Posterior cingulate gyrus (tissue), 11 donors: ENCODE measurements around the gene ENPP1.
"Not testable (repeated sequence)": the region's sequence is repeated elsewhere in the genome, so short reads cannot be mapped to it uniquely, and the experiment has no call there.

Experiments
- DNase-seq, 10 donors: peaks; one replicate each; pipeline versions ENCODE4 v3.0.0 to v3.0.0-alpha.2; 2020 to 2021; ENCODE audit warnings: mixed read lengths in 3 of 10
- intact Hi-C: fragments of 100-400 bp; cut with DNase I; formaldehyde crosslinking; loops from one replicate; pipeline ENCODE4 v1.15.1; 2023

Gene ENPP1

GRCh38 chr6:131859658-131860057, 51.8 kb downstream of the ENPP1 start:
- intact Hi-C loops = not testable (repeated sequence)

GRCh38 chr6:131861381-131861780, 53.6 kb downstream of the ENPP1 start:
- intact Hi-C loops = no loop called here

More at GRCh38 chr6:131859658-131860057, 51.8 kb downstream of the ENPP1 start:
- DNase-seq = not testable (repeated sequence)

GRCh38 chr6:131862476-131862875, 54.7 kb downstream of the ENPP1 start:
- intact Hi-C loops = no loop called here
- DNase-seq = no peak

More at GRCh38 chr6:131861381-131861780, 53.6 kb downstream of the ENPP1 start:
- no peak for DNase-seq

GRCh38 chr6:131867744-131868143, 59.9 kb downstream of the ENPP1 start:
- DNase-seq = no peak
- intact Hi-C loops = no loop called here

- intact Hi-C loops = no loop called here
- no peak for DNase-seq
Observed at GRCh38 chr6:131868836-131869235, 61.0 kb downstream of the ENPP1 start.

- DNase-seq = no peak
- intact Hi-C loops = no loop called here
Observed at GRCh38 chr6:131875647-131876046, 67.8 kb downstream of the ENPP1 start.

GRCh38 chr6:131876545-131876944, 68.7 kb downstream of the ENPP1 start:
- intact Hi-C loops = no loop called here
- DNase-seq = no peak

GRCh38 chr6:131877999-131878789, 70.4 kb downstream of the ENPP1 start:
- intact Hi-C loops = no loop called here
- no peak for DNase-seq

GRCh38 chr6:131883016-131883415, 75.2 kb downstream of the ENPP1 start:
- intact Hi-C loops = no loop called here
- DNase-seq = no peak

- intact Hi-C loops = no loop called here
- no peak for DNase-seq
Observed at GRCh38 chr6:131885237-131885636, 77.4 kb downstream of the ENPP1 start.

- DNase-seq = no peak
- intact Hi-C loops = no loop called here
Observed at GRCh38 chr6:131886517-131886916, 78.7 kb downstream of the ENPP1 start.

- no peak for DNase-seq
- intact Hi-C loops = no loop called here
Observed at GRCh38 chr6:131890091-131890490, 82.3 kb downstream of the ENPP1 start.

GRCh38 chr6:131893198-131893597, 85.4 kb downstream of the ENPP1 start:
- no peak for DNase-seq
- intact Hi-C loops = no loop called here

GRCh38 chr6:131894493-131895424, 86.9 kb downstream of the ENPP1 start:
- intact Hi-C loops = no loop called here
- DNase-seq = no peak

GRCh38 chr6:131897050-131897435, 89.2 kb downstream of the ENPP1 start:
- intact Hi-C loops = no loop called here
- no peak for DNase-seq

GRCh38 chr6:131897621-131898020, 89.8 kb downstream of the ENPP1 start:
- DNase-seq = no peak
- intact Hi-C loops = no loop called here

GRCh38 chr6:131898718-131899117, 90.9 kb downstream of the ENPP1 start:
- no peak for DNase-seq
- intact Hi-C loops = no loop called here

GRCh38 chr6:131900231-131900630, 92.4 kb downstream of the ENPP1 start:
- no peak for DNase-seq
- intact Hi-C loops = no loop called here

GRCh38 chr6:131901326-131901873, 93.6 kb downstream of the ENPP1 start:
- DNase-seq, intact Hi-C loops: not testable (repeated sequence)

- intact Hi-C loops, DNase-seq: not testable (repeated sequence)
Observed at GRCh38 chr6:131903734-131904133, 95.9 kb downstream of the ENPP1 start.

GRCh38 chr6:131908787-131909186, 101.0 kb downstream of the ENPP1 start:
- intact Hi-C loops, DNase-seq: not testable (repeated sequence)
